ENCODE data around the gene DVL2.

The DVL2 gene

DNA sequence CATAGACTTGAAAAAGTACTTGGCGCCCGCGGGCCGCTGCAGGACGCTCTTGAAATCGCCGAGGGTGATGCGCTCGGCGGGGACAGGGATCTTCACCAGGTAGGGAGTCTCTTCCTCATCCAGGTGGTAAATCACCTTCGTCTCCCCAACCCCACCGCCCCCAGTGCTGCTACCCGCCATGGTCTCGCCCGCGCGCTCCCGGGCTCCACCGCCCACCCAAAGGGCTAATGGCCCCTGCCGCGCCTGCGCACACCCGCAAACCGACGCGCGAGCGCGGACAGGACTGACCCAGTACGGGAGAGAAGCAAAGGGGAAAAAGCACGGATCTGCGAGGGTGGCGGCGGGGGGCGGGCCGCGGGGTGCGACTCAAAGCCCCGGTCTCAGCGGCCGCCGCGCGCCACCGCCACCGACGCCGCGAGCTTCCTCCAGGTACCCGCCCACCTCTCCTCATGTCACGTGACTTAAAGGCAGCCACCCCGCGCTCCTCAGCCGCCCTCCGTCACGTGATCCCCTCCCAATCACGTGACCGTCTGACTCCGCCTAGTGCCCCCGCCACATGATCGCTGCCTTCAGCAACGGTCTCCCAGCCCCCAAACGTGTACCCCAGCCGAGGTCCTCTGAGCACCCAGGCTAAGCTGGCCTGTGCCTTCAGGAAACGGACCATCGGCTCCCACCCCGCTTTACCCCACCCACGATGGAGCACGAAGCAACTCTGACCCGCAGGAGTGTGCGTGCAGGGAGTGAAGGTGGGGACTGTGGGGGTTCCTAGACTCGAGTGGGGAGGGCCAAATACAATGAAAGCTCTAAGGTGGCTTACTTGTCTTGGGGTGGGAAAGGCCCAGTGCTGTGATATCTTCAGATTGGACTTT lies at the start of gene DVL2:
Gene DVL2, minus strand, starts transcription at position 435 of the 869 bp plus-strand sequence. Its CDS starts 255 bp downstream, at position 180.
- DNase-seq, result peak; percentile 92

DNA sequence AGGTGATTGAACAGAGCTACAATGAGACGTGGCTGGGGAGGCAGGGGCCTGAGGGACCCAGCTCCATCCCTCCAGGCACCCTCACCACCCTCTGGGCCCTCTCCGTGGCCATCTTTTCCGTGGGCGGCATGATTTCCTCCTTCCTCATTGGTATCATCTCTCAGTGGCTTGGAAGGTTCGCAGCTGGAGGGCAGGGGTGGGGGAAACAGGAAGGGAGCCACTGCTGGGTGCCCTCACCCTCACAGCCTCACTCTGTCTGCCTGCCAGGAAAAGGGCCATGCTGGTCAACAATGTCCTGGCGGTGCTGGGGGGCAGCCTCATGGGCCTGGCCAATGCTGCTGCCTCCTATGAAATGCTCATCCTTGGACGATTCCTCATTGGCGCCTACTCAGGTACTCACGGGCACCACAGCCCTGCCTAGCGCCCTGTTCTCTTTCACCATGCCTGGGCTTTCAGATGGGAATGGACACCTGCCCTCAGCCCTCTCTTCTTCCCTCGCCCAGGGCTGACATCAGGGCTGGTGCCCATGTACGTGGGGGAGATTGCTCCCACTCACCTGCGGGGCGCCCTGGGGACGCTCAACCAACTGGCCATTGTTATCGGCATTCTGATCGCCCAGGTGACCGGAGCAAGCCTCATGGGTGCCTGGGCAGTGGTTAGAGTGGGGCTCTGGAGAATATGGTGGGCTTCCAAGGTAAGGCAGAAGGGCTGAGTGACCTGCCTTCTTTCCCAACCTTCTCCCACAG lies 49.3 kb upstream of the DVL2 start:
- no peak for DNase-seq

- no peak for DNase-seq
These were observed 48.5 kb upstream of the DVL2 start for GRCh38 chr17:7282752-7283321.

DNA sequence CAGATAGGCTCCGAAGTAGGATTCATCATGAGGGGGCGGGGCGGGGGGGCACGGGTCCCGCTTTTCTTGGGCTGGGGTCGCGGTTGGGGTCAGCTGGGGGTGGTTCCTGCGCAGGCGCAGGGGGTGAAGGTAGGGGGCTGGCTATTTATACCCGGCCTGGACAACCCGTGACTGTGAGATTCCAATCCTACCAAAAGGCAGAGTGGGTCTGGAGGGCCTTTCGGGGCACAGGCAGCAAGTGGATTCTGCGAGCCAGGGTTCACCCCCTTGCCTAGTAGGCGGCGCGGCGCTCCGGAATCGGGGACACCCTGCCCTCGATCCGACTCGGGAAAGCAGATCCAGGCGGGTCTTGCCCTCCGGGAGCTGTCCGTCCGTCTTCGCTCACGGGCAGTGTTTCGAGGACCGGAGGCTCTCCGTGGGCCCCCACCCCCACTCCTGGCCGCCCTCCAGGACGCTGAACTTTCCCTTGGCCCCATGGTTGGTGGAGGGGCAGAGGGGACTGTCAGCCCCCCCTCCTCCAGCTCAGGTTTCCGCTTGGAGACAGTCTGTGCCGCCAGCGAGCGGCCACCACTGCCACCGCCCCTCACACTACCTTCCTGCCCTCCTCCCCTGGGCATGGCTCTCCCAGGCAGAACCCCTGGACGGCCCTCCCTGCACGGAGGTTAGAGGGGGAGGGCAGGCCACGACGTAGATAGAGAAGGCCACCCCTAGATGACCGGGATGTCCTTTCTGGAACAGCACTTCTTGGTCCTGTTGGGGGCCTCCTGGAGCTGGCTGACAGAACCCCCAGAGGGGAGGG lies 47.8 kb upstream of the DVL2 start:
- DNase-seq, result no peak

- peak; percentile 91 for DNase-seq
These were observed 47.0 kb upstream of the DVL2 start, which contains the start of gene SLC2A4 for GRCh38 chr17:7281074-7281952. Gene SLC2A4 (plus strand): TSS chr17:7281718. CDS start chr17:7281935, 217 bp downstream.

DNA sequence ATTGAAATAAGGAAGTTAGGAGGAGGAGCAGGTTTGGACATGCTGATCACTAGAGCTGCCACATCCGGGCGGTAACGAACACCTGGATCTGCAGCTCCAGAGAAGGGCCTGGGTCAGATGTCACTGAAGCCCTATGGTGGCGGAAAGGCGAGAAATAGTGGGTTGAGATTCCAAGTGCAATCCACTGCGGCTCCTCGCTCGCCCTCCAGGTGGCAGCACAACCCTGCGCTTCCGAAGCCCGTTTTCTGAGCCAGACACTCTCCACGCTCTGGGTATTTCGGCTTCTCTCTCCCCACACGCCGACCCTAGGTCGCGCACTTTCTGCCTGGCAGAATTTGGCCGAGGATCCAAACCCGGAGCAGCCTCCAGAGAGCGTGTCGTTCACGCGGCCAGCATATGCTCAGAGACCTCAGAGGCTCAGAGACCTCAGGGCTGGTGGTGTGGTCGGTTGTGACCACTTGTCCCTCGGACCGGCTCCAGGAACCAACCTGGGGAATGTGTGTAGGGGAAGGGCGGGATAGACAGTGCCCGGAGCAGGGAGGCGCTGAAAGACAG lies 46.3 kb upstream of the DVL2 start:
- DNase-seq, result peak; percentile 87

DNA sequence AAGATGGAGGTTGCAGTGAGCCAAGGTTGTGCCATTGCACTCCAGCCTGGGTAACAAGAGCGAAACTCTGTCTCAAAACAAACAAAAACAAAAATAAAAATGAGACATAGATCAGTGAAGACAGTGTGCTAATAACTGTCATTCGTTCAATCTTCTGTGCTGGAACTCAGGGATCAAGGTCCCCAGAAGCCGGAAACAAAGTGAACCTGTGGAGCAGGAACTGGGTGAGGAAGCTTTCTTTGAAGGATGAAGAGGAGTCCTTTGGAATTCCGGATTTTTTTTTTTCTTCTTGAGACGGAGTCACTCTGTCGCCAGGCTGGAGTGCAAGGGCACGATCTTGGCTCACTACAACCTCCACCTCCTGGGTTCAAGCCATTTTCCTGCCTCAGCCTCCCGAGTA lies 45.1 kb upstream of the DVL2 start:
- DNase-seq, result no peak

- no peak for DNase-seq
These were observed 32.5 kb upstream of the DVL2 start for GRCh38 chr17:7266784-7267183.

GRCh38 chr17:7263801-7264078 lies 29.4 kb upstream of the DVL2 start:
- DNase-seq, result no peak

- peak; percentile 17 for DNase-seq
These were observed 28.9 kb upstream of the DVL2 start for GRCh38 chr17:7262935-7263800.

DNA sequence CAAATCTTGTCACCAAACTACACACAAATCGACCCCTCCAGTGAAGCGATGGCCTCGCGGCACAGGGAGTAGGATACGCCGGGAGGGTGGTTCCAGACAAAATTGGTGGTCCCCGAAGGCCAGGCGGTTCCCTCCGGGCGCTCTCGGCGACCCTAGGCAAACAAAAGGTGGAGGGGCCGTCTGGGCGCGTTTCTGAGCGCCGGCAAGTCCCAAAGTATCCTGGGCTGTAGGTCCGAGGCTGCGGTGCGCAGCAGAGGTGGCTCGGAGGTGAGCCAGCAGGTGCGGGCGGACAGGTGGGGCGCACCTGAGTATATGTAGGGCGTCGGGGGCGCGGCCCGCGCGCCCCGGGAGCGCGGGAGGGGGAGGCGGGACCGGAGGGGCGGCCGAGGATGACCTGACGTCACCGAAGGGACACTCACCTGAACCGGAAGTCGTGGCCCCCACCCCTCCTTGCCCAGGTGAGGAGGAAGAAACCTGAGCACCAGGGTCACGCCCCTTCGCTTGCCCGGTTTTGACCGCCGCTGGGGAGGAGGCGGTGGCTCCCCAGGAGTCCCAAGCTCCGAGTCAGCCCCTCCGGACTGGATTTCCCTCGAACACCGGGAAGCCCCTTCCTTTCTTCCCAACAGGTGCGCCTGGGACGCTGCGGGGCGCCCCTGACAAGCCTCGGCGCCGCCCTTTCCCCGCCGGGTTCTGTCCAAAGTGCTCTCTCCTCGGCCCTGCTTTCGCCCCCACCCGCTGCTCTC lies 28.0 kb upstream of the DVL2 start, which contains the start of gene CLDN7:
Gene CLDN7, minus strand, starts transcription at position 287 of the 743 bp plus-strand sequence. CDS start 435 bp downstream, outside the sequence.
- DNase-seq, result no peak

GRCh38 chr17:7261379-7262191 lies 27.3 kb upstream of the DVL2 start:
- peak; percentile 32 for DNase-seq

- peak; percentile 47 for DNase-seq
These were observed 26.5 kb upstream of the DVL2 start for GRCh38 chr17:7260651-7261378.

GRCh38 chr17:7260151-7260550 lies 25.8 kb upstream of the DVL2 start:
- DNase-seq, result no peak

DNA sequence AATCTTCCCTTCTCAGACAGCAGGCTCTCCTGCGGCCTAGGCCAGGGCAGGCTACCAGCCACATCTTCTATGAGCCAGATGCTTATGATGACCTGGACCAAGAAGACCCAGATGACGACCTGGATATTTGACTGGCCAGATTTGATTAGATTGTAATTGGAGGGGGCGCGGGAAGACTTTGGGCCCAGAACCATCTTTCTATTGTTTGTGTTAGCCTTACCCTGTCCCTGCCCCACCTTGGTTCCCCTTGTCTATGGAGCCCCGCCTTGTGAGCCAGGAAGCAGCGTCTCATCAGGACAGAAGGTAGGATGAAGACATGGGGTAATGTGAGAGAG lies 25.2 kb upstream of the DVL2 start:
- DNase-seq, result no peak

DNA sequence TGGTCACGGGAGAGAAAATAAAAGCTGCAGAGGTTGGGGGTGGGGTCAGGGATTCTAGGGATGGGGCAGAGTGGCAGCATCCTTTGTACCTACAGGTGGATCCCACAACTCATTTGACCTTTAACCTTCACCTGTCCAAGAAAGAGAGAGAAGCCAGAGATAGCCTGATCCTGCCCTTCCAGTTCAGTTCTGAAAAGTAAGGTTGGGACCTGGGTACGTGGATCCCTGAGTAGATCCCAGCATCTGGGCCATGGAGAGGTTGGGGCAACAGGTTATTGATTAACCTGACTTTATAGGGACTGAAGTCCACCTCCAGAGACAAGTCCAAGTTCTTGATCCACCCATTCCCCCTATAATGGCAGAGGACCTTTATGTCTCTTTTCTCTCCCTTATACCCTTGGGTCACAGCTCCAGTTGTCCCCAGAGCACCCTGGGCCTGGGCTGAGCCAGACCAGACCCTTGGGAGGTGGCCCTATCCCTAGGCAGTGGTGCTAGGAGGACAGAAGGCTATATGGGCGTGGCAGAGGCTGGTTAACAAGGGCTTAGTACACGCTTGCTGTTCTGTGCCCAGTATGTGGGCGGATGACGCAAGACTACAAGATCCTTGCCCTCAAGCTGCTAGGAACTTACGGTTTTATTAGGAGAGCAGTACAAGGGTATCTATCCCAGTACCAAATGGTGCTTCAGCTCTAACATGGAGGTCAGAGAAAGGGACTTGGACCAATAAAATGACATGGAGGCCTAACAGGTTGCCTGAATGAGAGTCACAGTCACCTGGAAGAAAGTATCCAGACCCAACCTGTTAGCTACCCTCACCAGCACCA lies 24.6 kb upstream of the DVL2 start:
- DNase-seq, result no peak

DNA sequence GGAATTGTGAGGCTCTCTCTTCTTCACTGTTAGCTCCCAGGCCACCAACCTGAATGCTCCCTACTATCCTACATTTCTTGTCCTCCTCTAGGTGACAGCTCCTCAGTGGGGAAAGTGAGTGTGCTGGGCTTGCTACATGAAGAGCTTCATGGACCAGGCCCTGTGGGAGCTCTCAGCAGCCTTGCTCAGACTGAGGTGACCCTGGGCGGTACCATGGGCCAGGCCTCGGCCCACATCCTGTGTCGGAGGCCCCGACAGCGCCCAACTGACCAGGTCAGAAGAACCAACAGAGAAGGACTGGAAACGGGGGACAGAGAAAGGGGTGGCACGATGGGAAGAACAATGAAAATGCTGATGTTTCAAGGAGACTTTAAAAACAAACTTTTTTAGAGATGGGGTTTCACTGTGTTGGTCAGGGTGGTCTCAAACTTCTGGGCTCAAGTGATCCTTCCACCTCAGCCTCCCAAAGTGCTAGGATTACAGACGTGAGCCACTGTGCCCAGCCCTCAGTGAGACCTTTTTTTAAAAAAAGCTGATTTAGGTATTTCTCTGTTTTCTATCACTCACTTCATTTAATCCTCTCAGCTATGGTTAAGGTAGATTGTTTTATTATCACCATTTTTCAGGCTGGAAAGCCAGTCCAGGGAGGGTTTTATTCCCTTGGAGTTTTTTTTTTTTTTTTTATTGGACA lies 22.6 kb upstream of the DVL2 start:
- no peak for DNase-seq

Measured in stimulated activated CD4-positive, alpha-beta T cell treated with anti-CD3 and anti-CD28 coated beads, Interleukin-4, amount 100 ng/mL, for 1 hour (primary cell).